T-helper 2 cell treated with Interferon-gamma antibody and Interleukin-4, amounts not matched to agents 5 μg/mL and 100 μg/mL, for 36 hours (primary cell): ENCODE measurements around the gene NT5M.
"Not testable (repeated sequence)": the region's sequence is repeated elsewhere in the genome, so short reads cannot be mapped to it uniquely, and the experiment has no call there.

Experiments used
- DNase-seq: peaks from one replicate; pipeline ENCODE4 v3.0.0; 2021; ENCODE audit warnings: low spot score
- H3K27ac Mint-ChIP-seq: one replicate; pipeline ENCODE4 v1.8.0; 2021; ENCODE audit warnings: mild to moderate bottlenecking, mixed read lengths
- H3K27me3 Mint-ChIP-seq: one replicate; pipeline ENCODE4 v1.8.0; 2021; ENCODE audit warnings: low read depth, mixed read lengths
- H3K36me3 Mint-ChIP-seq: one replicate; pipeline ENCODE4 v1.8.0; 2021; ENCODE audit warnings: low read depth, mixed read lengths
- H3K4me1 Mint-ChIP-seq: one replicate; pipeline ENCODE4 v1.8.0; 2021; ENCODE audit warnings: low read depth, mixed read lengths
- H3K4me3 Mint-ChIP-seq: one replicate; pipeline ENCODE4 v1.8.0; 2022; ENCODE audit warnings: mild to moderate bottlenecking, moderate library complexity, mixed read lengths
- H3K9me3 Mint-ChIP-seq: one replicate; pipeline ENCODE4 v1.8.0; 2021; ENCODE audit warnings: mixed read lengths

The NT5M gene

GRCh38 chr17:17303010-17303846 is at the start of gene NT5M:
Gene NT5M (plus strand): TSS chr17:17303373. CDS start chr17:17303551, 178 bp downstream.
- peak within 1 kb of the TSS; percentile 95 for H3K27ac Mint-ChIP-seq
- H3K9me3 Mint-ChIP-seq = no peaks in the 10 kb centered on the region
- H3K27me3 Mint-ChIP-seq = no peaks in the 10 kb centered on the region
- H3K4me3 Mint-ChIP-seq = peak within 1 kb of the TSS; percentile 88
- peak; percentile 81 for DNase-seq
- no peaks in the 10 kb centered on the region for H3K36me3 Mint-ChIP-seq
- peaks cover 31% of the 10 kb centered on the region for H3K4me1 Mint-ChIP-seq

GRCh38 chr17:17253406-17253805 is 49.8 kb upstream of the NT5M start:
- Mint-ChIP-seq H3K27ac (no peak overlapping the region), H3K27me3 (no peaks in the 10 kb centered on the region), H3K36me3 (peaks cover 56% of the 10 kb centered on the region)

GRCh38 chr17:17254036-17254435 is 49.1 kb upstream of the NT5M start:
- Mint-ChIP-seq H3K9me3 (no peaks in the 10 kb centered on the region), H3K4me3 (no peak overlapping the region), H3K27me3 (no peaks in the 10 kb centered on the region), H3K4me1 (peaks cover 4% of the 10 kb centered on the region), H3K36me3 (peaks cover 56% of the 10 kb centered on the region), H3K27ac (no peak overlapping the region)
- DNase-seq = no peak

More at GRCh38 chr17:17253406-17253805, 49.8 kb upstream of the NT5M start:
- H3K4me3 Mint-ChIP-seq = no peak overlapping the region
- H3K9me3 Mint-ChIP-seq = no peaks in the 10 kb centered on the region
- peaks cover 4% of the 10 kb centered on the region for H3K4me1 Mint-ChIP-seq
- DNase-seq = no peak

GRCh38 chr17:17255689-17256088 is 47.5 kb upstream of the NT5M start:
- H3K4me3 Mint-ChIP-seq, DNase-seq, H3K9me3 Mint-ChIP-seq, H3K4me1 Mint-ChIP-seq, H3K27me3 Mint-ChIP-seq, H3K27ac Mint-ChIP-seq: not testable (repeated sequence)
- peaks cover 61% of the 10 kb centered on the region for H3K36me3 Mint-ChIP-seq

GRCh38 chr17:17256316-17256715 is 46.9 kb upstream of the NT5M start:
- H3K27me3 Mint-ChIP-seq = no peaks in the 10 kb centered on the region
- peaks cover 65% of the 10 kb centered on the region for H3K36me3 Mint-ChIP-seq
- H3K27ac Mint-ChIP-seq = no peak overlapping the region

GRCh38 chr17:17258011-17258410 is 45.2 kb upstream of the NT5M start:
- no peaks in the 10 kb centered on the region for H3K27me3 Mint-ChIP-seq
- DNase-seq = no peak
- H3K9me3 Mint-ChIP-seq = no peaks in the 10 kb centered on the region
- H3K36me3 Mint-ChIP-seq = peaks cover 66% of the 10 kb centered on the region
- no peak overlapping the region for H3K27ac Mint-ChIP-seq
- peaks cover 4% of the 10 kb centered on the region for H3K4me1 Mint-ChIP-seq
- no peak overlapping the region for H3K4me3 Mint-ChIP-seq

More at GRCh38 chr17:17256316-17256715, 46.9 kb upstream of the NT5M start:
- Mint-ChIP-seq H3K9me3 (no peaks in the 10 kb centered on the region), H3K4me1 (peaks cover 4% of the 10 kb centered on the region), H3K4me3 (no peak overlapping the region)
- no peak for DNase-seq

GRCh38 chr17:17258998-17259397 is 44.2 kb upstream of the NT5M start:
- H3K4me3 Mint-ChIP-seq = no peak overlapping the region
- no peak overlapping the region for H3K27ac Mint-ChIP-seq
- H3K4me1 Mint-ChIP-seq = no peaks in the 10 kb centered on the region
- no peak for DNase-seq
- no peaks in the 10 kb centered on the region for H3K27me3 Mint-ChIP-seq
- H3K9me3 Mint-ChIP-seq = no peaks in the 10 kb centered on the region
- H3K36me3 Mint-ChIP-seq = peaks cover 65% of the 10 kb centered on the region

GRCh38 chr17:17264430-17264829 is 38.7 kb upstream of the NT5M start:
- no peak overlapping the region for H3K4me3 Mint-ChIP-seq
- no peaks in the 10 kb centered on the region for H3K27me3 Mint-ChIP-seq
- no peaks in the 10 kb centered on the region for H3K4me1 Mint-ChIP-seq
- H3K36me3 Mint-ChIP-seq = peaks cover 48% of the 10 kb centered on the region
- H3K9me3 Mint-ChIP-seq = no peaks in the 10 kb centered on the region
- no peak overlapping the region for H3K27ac Mint-ChIP-seq
- DNase-seq = no peak

GRCh38 chr17:17269926-17270773 is 33.0 kb upstream of the NT5M start:
- peaks cover 38% of the 10 kb centered on the region for H3K36me3 Mint-ChIP-seq

GRCh38 chr17:17275971-17276370 is 27.2 kb upstream of the NT5M start:
- DNase-seq = no peak
- H3K27me3 Mint-ChIP-seq = no peaks in the 10 kb centered on the region
- no peak overlapping the region for H3K27ac Mint-ChIP-seq
- H3K36me3 Mint-ChIP-seq = peaks cover 27% of the 10 kb centered on the region
- H3K4me1 Mint-ChIP-seq = peaks cover 19% of the 10 kb centered on the region
- H3K9me3 Mint-ChIP-seq = no peaks in the 10 kb centered on the region
- H3K4me3 Mint-ChIP-seq = no peak overlapping the region

More at GRCh38 chr17:17269926-17270773, 33.0 kb upstream of the NT5M start:
- DNase-seq = no peak
- H3K4me1 Mint-ChIP-seq = no peaks in the 10 kb centered on the region
- no peaks in the 10 kb centered on the region for H3K9me3 Mint-ChIP-seq
- no peak overlapping the region for H3K27ac Mint-ChIP-seq
- no peak overlapping the region for H3K4me3 Mint-ChIP-seq
- H3K27me3 Mint-ChIP-seq = no peaks in the 10 kb centered on the region

GRCh38 chr17:17277431-17277830 is 25.7 kb upstream of the NT5M start:
- not testable (repeated sequence) for DNase-seq, H3K4me3 Mint-ChIP-seq, H3K9me3 Mint-ChIP-seq, H3K27ac Mint-ChIP-seq, H3K27me3 Mint-ChIP-seq
- Mint-ChIP-seq H3K36me3 (peaks cover 26% of the 10 kb centered on the region), H3K4me1 (peaks cover 32% of the 10 kb centered on the region)

GRCh38 chr17:17279316-17279715 is 23.9 kb upstream of the NT5M start:
- H3K36me3 Mint-ChIP-seq = peaks cover 21% of the 10 kb centered on the region
- H3K27ac Mint-ChIP-seq = peak overlapping the region; percentile 93
- H3K4me1 Mint-ChIP-seq = peaks cover 32% of the 10 kb centered on the region
- H3K27me3 Mint-ChIP-seq = no peaks in the 10 kb centered on the region
- no peak for DNase-seq
- peak overlapping the region; percentile 94 for H3K4me3 Mint-ChIP-seq
- no peaks in the 10 kb centered on the region for H3K9me3 Mint-ChIP-seq

- Mint-ChIP-seq H3K27ac (peak within 1 kb of the TSS; percentile 93), H3K4me1 (peaks cover 32% of the 10 kb centered on the region)
Observed at GRCh38 chr17:17280613-17281549, 22.3 kb upstream of the NT5M start, which contains the start of gene COPS3. Gene COPS3 (minus strand): TSS chr17:17281246. CDS start chr17:17281186, 60 bp downstream.

More at GRCh38 chr17:17280613-17281549, 22.3 kb upstream of the NT5M start, which contains the start of gene COPS3:
- H3K36me3 Mint-ChIP-seq = peaks cover 17% of the 10 kb centered on the region
- peak; percentile 96 for DNase-seq
- H3K9me3 Mint-ChIP-seq = no peaks in the 10 kb centered on the region
- H3K27me3 Mint-ChIP-seq = no peaks in the 10 kb centered on the region
- H3K4me3 Mint-ChIP-seq = peak within 1 kb of the TSS; percentile 94
